Esophagus muscularis mucosa (tissue), 4 donors: ENCODE results near the gene ERBB4. TPM values are rescaled to one million over a fixed set of nuclear protein-coding genes. Genes with fewer than 3 reads are reported as not detected.

Experiments used
- DNase-seq: peaks from one replicate; pipeline ENCODE4 v3.0.0-alpha.2; 2017; ENCODE audit errors: extremely low spot score
- H3K27ac ChIP-seq, 4 donors: fragments of 200-600 bp; sonication (generic); replicated peaks in 1 of 4; 1 replicate in 3 of 4; 2 replicates in 1 of 4; pipeline ENCODE4 v1.5.1; 2016 to 2019; ENCODE audit warnings: mild to moderate bottlenecking in 1 of 4
- H3K27me3 ChIP-seq, 4 donors: fragments of 200-600 bp; sonication (generic); one replicate each; pipeline versions ENCODE4 v1.5.1 to v1.6.0; 2016 to 2019
- H3K36me3 ChIP-seq, 4 donors: fragments of 200-600 bp; sonication (generic); one replicate each; pipeline ENCODE4 v1.5.1; 2016 to 2019
- H3K4me1 ChIP-seq, 4 donors: fragments of 200-600 bp; sonication (generic); one replicate each; pipeline ENCODE4 v1.5.1; 2016 to 2019
- H3K4me3 ChIP-seq, 4 donors: fragments of 200-600 bp; sonication (generic); 1 replicate in 2 of 4; 2 replicates in 2 of 4; pipeline ENCODE4 v1.5.1; 2016 to 2019; ENCODE audit warnings: mild to moderate bottlenecking in 4 of 4, moderate library complexity in 1 of 4
- H3K9me3 ChIP-seq, 4 donors: fragments of 200-600 bp; sonication (generic); 1 replicate in 3 of 4; 2 replicates in 1 of 4; pipeline ENCODE4 v1.5.1; 2016 to 2019
- CTCF ChIP-seq, 3 experiments: fragments of 200-600 bp in 2 of 3; fragments of 450-650 bp in 1 of 3; sonication (generic) in 2 of 3; IDR thresholded peaks; one replicate each; pipeline ENCODE4 v1.5.1; 2017 to 2019; ENCODE audit warnings: antibody characterized with exemption in 3 of 3, mild to moderate bottlenecking in 2 of 3, moderate library complexity in 1 of 3
- EP300 ChIP-seq: sonication (generic); formaldehyde crosslinking; IDR thresholded peaks from one replicate; pipeline ENCODE4 v1.6.1; 2017; ENCODE audit warnings: antibody characterized with exemption
- POLR2A ChIP-seq: fragments of 450-650 bp; IDR thresholded peaks from one replicate; pipeline ENCODE4 v1.6.1; 2017; ENCODE audit warnings: antibody characterized with exemption, moderate library complexity, mild to moderate bottlenecking, low read depth
- POLR2AphosphoS5 ChIP-seq, 2 donors: sonication (generic); formaldehyde crosslinking; IDR thresholded peaks; one replicate each; pipeline ENCODE4 v1.6.1; 2017; ENCODE audit warnings: antibody characterized with exemption in 2 of 2
- WGBS: methylation state at CpG from one replicate; pipeline ENCODE4 v1.1.5; 2018; 5-methylcytosine and 5-hydroxymethylcytosine counted together
- intact Hi-C: fragments of 100-400 bp; cut with DNase I; formaldehyde crosslinking; loops from one replicate; pipeline ENCODE4 v1.15.1; 2023
- total RNA-seq, 4 donors: library from RNA; depleted of rRNA; stranded (reverse); fragments of >200 nt; gene quantifications; one replicate each; pipeline versions ENCODE4 v1.1.0 to v1.2.1, GENCODE V29; 2016

Gene ERBB4
- total RNA-seq, 4 donors from 2014 or later, result under 0.01 to 0.19 (median 0.17) TPM

DNA sequence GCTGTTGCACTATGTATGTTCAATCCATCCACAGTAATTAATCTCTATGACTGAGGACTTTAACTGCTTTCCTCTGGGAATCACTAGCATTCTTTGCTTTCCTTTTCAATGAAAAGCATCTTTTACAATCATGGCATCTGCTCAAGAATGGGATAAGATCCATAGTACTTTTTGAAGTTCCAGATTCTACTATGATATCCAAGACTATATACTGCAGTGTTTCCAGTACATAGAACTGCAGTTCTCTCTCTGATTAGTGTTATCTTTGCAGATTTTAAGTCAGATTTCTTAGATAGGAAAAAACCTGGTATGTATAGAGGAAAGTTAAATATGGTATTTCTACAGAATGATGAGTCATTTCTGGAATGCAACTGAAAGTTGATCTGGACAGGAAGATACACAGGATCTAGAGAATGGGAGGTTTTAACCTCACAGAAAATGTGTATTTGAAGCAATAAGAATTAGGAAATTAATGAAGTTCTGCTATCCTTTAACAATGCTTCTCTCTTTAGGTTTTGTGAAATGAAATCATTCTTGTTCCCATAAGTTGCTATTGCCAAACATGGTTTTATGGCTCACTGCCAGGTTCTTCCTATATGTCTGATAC is 670.7 kb downstream of the ERBB4 start:
- DNase-seq, result no peak
- H3K36me3 ChIP-seq, result no peaks in the 10 kb centered on the region
- intact Hi-C loops, result no loop called here
- no peaks in the 10 kb centered on the region for H3K9me3 ChIP-seq
- H3K4me3 ChIP-seq, result no peak overlapping the region
- H3K27me3 ChIP-seq, result no peaks in the 10 kb centered on the region
- no peak overlapping the region for H3K27ac ChIP-seq
- no peaks in the 10 kb centered on the region for H3K4me1 ChIP-seq
- TF ChIP-seq POLR2AphosphoS5 (IDR thresholded peaks at IDR 0.05), result no peak
- no peak for TF ChIP-seq CTCF (IDR thresholded peaks at IDR 0.05)
- TF ChIP-seq EP300, result no peak
- no peak for TF ChIP-seq POLR2A

- Histone ChIP-seq H3K4me3 (no peak overlapping the region), H3K27me3 (no peaks in the 10 kb centered on the region), H3K36me3 (no peaks in the 10 kb centered on the region), H3K4me1 (no peaks in the 10 kb centered on the region), H3K27ac (no peak overlapping the region), H3K9me3 (no peaks in the 10 kb centered on the region)
- no peak for TF ChIP-seq POLR2A
- TF ChIP-seq EP300, result no peak
- TF ChIP-seq CTCF (IDR thresholded peaks at IDR 0.05), result no peak
- TF ChIP-seq POLR2AphosphoS5 (IDR thresholded peaks at IDR 0.05), result no peak
- intact Hi-C loops, result no loop called here
- DNase-seq, result no peak
- WGBS, result 84% methylated on average over 3 of the region's 3 CpGs
These were observed 674.3 kb downstream of the ERBB4 start for GRCh38 chr2:211864328-211864727.

GRCh38 chr2:211860224-211860623 is 678.4 kb downstream of the ERBB4 start:
- intact Hi-C loops, result no loop called here
- DNase-seq, result no peak
- TF ChIP-seq POLR2AphosphoS5 (IDR thresholded peaks at IDR 0.05), result no peak
- no peak for TF ChIP-seq POLR2A
- no peak for TF ChIP-seq EP300
- no peak for TF ChIP-seq CTCF (IDR thresholded peaks at IDR 0.05)
- H3K9me3 ChIP-seq, result no peaks in the 10 kb centered on the region
- H3K36me3 ChIP-seq, result no peaks in the 10 kb centered on the region
- no peaks in the 10 kb centered on the region for H3K4me1 ChIP-seq
- H3K27me3 ChIP-seq, result no peaks in the 10 kb centered on the region
- no peak overlapping the region for H3K27ac ChIP-seq
- H3K4me3 ChIP-seq, result no peak overlapping the region

GRCh38 chr2:211854832-211855231 is 683.8 kb downstream of the ERBB4 start:
- DNase-seq, result no peak
- H3K4me1 ChIP-seq, result no peaks in the 10 kb centered on the region
- H3K9me3 ChIP-seq, result no peaks in the 10 kb centered on the region
- TF ChIP-seq CTCF (IDR thresholded peaks at IDR 0.05) (no peak), POLR2A (no peak), POLR2AphosphoS5 (IDR thresholded peaks at IDR 0.05) (no peak), EP300 (no peak)
- no peaks in the 10 kb centered on the region for H3K27me3 ChIP-seq
- WGBS, result 95% methylated on average over 3 of the region's 3 CpGs
- H3K36me3 ChIP-seq, result no peaks in the 10 kb centered on the region
- intact Hi-C loops, result no loop called here
- no peak overlapping the region for H3K27ac ChIP-seq
- H3K4me3 ChIP-seq, result no peak overlapping the region

DNA sequence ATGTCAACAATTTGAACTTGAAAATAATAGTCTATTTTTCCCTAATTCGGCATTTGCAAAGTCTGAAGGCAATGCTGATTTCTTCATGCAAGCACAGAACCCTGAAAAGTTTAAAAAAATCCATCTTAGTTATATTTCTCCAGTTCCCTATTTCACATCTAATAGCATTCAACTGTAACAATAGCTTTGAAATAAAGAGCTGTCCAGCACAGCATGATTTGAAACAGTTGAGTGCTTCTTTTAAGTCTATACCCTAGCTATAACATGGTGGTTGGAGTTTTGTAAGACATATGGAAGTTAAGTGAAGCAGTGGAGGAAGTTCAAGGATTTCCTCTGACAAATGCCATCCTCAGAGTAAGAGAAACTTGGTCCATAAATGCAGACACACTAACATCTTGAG is 691.9 kb downstream of the ERBB4 start:
- no peaks in the 10 kb centered on the region for H3K9me3 ChIP-seq
- intact Hi-C loops, result no loop called here
- no peaks in the 10 kb centered on the region for H3K36me3 ChIP-seq
- no peak overlapping the region for H3K27ac ChIP-seq
- 23% methylated on average over 1 of the region's 1 CpG for WGBS
- H3K27me3 ChIP-seq, result no peaks in the 10 kb centered on the region
- no peak for DNase-seq
- H3K4me3 ChIP-seq, result no peak overlapping the region
- H3K4me1 ChIP-seq, result no peaks in the 10 kb centered on the region
- TF ChIP-seq POLR2AphosphoS5 (IDR thresholded peaks at IDR 0.05) (no peak), POLR2A (no peak), EP300 (no peak), CTCF (IDR thresholded peaks at IDR 0.05) (no peak)
